GM23338 (cell line): ENCODE measurements around the gene LANCL1. TPM values are rescaled to one million over a fixed set of nuclear protein-coding genes. Genes with fewer than 3 reads are reported as not detected.

Source experiments
- JUNB ChIP-seq: IDR thresholded peaks from one replicate; pipeline ENCODE4 v1.6.1; 2016; ENCODE audit warnings: antibody characterized with exemption; ENCODE audit not compliant: unreplicated experiment
- NANOG ChIP-seq: IDR thresholded peaks from 2 replicates; pipeline ENCODE4 v1.6.1; 2016; ENCODE audit warnings: antibody characterized with exemption, borderline replicate concordance
- REST ChIP-seq: IDR thresholded peaks from one replicate; pipeline ENCODE4 v1.6.1; 2018; ENCODE audit warnings: antibody characterized with exemption; ENCODE audit not compliant: unreplicated experiment
- ZNF114 ChIP-seq: fragments of 250-450 bp; sonication (Bioruptor Pico); IDR thresholded peaks from 2 replicates; pipeline ENCODE4 v1.5.0; 2020; ENCODE audit warnings: mild to moderate bottlenecking, moderate library complexity
- ZNF331 ChIP-seq: fragments of 250-450 bp; sonication (Bioruptor Pico); IDR thresholded peaks from 2 replicates; pipeline ENCODE4 v1.5.0; 2020; ENCODE audit warnings: low read depth, mild to moderate bottlenecking, moderate library complexity
- ZNF462 ChIP-seq: fragments of 250-450 bp; sonication (Bioruptor Pico); IDR thresholded peaks from 2 replicates; pipeline ENCODE4 v1.5.0; 2020; ENCODE audit warnings: mild to moderate bottlenecking, moderate library complexity
- polyA plus RNA-seq: library from polyadenylated mRNA; unstranded; fragments of >200 nt; fragmentation: Nextera tagmentation; extraction: Ambion mirVana; gene quantifications from 2 replicates; pipeline ENCODE4 v1.2.1, GENCODE V29; 2016
- total RNA-seq: library from RNA; depleted of rRNA; stranded (reverse); fragments of >200 nt; shearing (Covaris generic); gene quantifications from 2 replicates; pipeline ENCODE4 v1.2.3, GENCODE V29; 2014

Gene LANCL1
- total and polyA plus RNA-seq, 2 experiments from 2014 or later = 13.4 to 36.8 TPM

GRCh38 chr2:210493528-210493927 lies 17.0 kb upstream of the LANCL1 start (continued):
- TF ChIP-seq ZNF462 (no peak), ZNF114 (CRISPR knock-in tag) (no peak), ZNF331 (CRISPR knock-in tag) (no peak), JUNB (no peak), REST (no peak), NANOG (no peak)
